Measurements from ENCODE around the gene PIP4K2A.

The PIP4K2A gene

GRCh38 chr10:22641743-22642142 is 72.6 kb downstream of the PIP4K2A start:
- no peak for ATAC-seq
- no peak for TF ChIP-seq BACH2 (CRISPR knock-in tag; IDR thresholded peaks at IDR 0.05; ENCODE audit: borderline replicate concordance)
- TF ChIP-seq, protein P1, sequence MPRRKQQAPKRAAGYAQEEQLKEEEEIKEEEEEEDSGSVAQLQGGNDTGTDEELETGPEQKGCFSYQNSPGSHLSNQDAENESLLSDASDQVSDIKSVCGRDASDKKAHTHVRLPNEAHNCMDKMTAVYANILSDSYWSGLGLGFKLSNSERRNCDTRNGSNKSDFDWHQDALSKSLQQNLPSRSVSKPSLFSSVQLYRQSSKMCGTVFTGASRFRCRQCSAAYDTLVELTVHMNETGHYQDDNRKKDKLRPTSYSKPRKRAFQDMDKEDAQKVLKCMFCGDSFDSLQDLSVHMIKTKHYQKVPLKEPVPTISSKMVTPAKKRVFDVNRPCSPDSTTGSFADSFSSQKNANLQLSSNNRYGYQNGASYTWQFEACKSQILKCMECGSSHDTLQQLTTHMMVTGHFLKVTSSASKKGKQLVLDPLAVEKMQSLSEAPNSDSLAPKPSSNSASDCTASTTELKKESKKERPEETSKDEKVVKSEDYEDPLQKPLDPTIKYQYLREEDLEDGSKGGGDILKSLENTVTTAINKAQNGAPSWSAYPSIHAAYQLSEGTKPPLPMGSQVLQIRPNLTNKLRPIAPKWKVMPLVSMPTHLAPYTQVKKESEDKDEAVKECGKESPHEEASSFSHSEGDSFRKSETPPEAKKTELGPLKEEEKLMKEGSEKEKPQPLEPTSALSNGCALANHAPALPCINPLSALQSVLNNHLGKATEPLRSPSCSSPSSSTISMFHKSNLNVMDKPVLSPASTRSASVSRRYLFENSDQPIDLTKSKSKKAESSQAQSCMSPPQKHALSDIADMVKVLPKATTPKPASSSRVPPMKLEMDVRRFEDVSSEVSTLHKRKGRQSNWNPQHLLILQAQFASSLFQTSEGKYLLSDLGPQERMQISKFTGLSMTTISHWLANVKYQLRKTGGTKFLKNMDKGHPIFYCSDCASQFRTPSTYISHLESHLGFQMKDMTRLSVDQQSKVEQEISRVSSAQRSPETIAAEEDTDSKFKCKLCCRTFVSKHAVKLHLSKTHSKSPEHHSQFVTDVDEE (CRISPR knock-in tag; IDR thresholded peaks at IDR 0.05) = no peak
- TF ChIP-seq PPARA (CRISPR knock-in tag; IDR thresholded peaks at IDR 0.05; ENCODE audit: borderline replicate concordance) = no peak
- no peak for TF ChIP-seq POU6F1 (CRISPR knock-in tag; IDR thresholded peaks at IDR 0.05; ENCODE audit: borderline replicate concordance, low read depth)
- TF ChIP-seq TCF4 (CRISPR knock-in tag; IDR thresholded peaks at IDR 0.05; ENCODE audit: borderline replicate concordance) = no peak
- TF ChIP-seq ZFP3 (CRISPR knock-in tag; IDR thresholded peaks at IDR 0.05) = no peak
- TF ChIP-seq ARNTL (CRISPR knock-in tag; IDR thresholded peaks at IDR 0.05; ENCODE audit: borderline replicate concordance, low read depth) = no peak
- TF ChIP-seq CSDC2 (CRISPR knock-in tag; IDR thresholded peaks at IDR 0.05) = no peak
- TF ChIP-seq, protein P2, sequence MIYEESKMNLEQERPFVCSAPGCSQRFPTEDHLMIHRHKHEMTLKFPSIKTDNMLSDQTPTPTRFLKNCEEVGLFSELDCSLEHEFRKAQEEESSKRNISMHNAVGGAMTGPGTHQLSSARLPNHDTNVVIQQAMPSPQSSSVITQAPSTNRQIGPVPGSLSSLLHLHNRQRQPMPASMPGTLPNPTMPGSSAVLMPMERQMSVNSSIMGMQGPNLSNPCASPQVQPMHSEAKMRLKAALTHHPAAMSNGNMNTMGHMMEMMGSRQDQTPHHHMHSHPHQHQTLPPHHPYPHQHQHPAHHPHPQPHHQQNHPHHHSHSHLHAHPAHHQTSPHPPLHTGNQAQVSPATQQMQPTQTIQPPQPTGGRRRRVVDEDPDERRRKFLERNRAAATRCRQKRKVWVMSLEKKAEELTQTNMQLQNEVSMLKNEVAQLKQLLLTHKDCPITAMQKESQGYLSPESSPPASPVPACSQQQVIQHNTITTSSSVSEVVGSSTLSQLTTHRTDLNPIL (CRISPR knock-in tag; IDR thresholded peaks at IDR 0.05; ENCODE audit: low read depth) = no peak
- no peak for TF ChIP-seq SNAI2 (CRISPR knock-in tag; IDR thresholded peaks at IDR 0.05)
- no peak for TF ChIP-seq ESRRG (CRISPR knock-in tag; IDR thresholded peaks at IDR 0.05)
- TF ChIP-seq RARB (CRISPR knock-in tag; IDR thresholded peaks at IDR 0.05) = no peak
- no peak for TF ChIP-seq PATZ1 (CRISPR knock-in tag; IDR thresholded peaks at IDR 0.05; ENCODE audit: borderline replicate concordance)
- no peak for TF ChIP-seq CSRNP3 (CRISPR knock-in tag; IDR thresholded peaks at IDR 0.05)
- TF ChIP-seq ZNF70 (CRISPR knock-in tag; IDR thresholded peaks at IDR 0.05) = no peak
- no peak for TF ChIP-seq OSR1 (CRISPR knock-in tag; IDR thresholded peaks at IDR 0.05)
- no peak for TF ChIP-seq ZNF565 (CRISPR knock-in tag; conservative IDR thresholded peaks at IDR 0.05; ENCODE audit: low read depth)
- TF ChIP-seq TOX (CRISPR knock-in tag; IDR thresholded peaks at IDR 0.05; ENCODE audit: borderline replicate concordance) = no peak

DNA sequence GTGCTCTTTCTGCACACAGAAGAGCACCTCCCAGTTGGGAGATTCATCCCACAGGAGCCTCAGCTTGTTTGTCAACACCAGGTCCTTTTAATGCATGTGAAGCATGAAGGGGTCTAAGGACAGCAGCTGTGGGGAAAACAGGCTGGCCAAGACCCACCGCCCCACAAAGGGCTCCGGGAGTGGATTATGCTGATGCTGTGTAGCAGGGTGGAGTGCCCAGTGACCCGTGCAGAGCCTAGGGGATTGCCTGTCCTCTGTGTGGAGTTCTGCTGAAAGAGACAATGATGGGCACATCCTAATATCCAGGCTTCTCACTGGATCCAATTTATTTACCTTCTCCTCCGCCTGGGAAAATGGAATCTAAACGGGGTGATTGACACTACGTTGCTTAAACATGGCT is 74.0 kb downstream of the PIP4K2A start:
- TF ChIP-seq, protein P2 (CRISPR knock-in tag; IDR thresholded peaks at IDR 0.05; ENCODE audit: low read depth) = no peak
- TF ChIP-seq ISL1 (CRISPR knock-in tag; IDR thresholded peaks at IDR 0.05) (no peak), ZC3H10 (CRISPR knock-in tag; IDR thresholded peaks at IDR 0.05) (no peak), ZNF565 (CRISPR knock-in tag; conservative IDR thresholded peaks at IDR 0.05; ENCODE audit: low read depth) (no peak), SNAI2 (CRISPR knock-in tag; IDR thresholded peaks at IDR 0.05) (no peak), ARNTL (CRISPR knock-in tag; IDR thresholded peaks at IDR 0.05; ENCODE audit: borderline replicate concordance, low read depth) (no peak), ZFP3 (CRISPR knock-in tag; IDR thresholded peaks at IDR 0.05) (no peak), ESRRG (CRISPR knock-in tag; IDR thresholded peaks at IDR 0.05) (no peak), RARB (CRISPR knock-in tag; IDR thresholded peaks at IDR 0.05) (no peak), PPARA (CRISPR knock-in tag; IDR thresholded peaks at IDR 0.05; ENCODE audit: borderline replicate concordance) (no peak), ZNF70 (CRISPR knock-in tag; IDR thresholded peaks at IDR 0.05) (no peak), TOX (CRISPR knock-in tag; IDR thresholded peaks at IDR 0.05; ENCODE audit: borderline replicate concordance) (no peak), OSR1 (CRISPR knock-in tag; IDR thresholded peaks at IDR 0.05) (no peak), CSRNP3 (CRISPR knock-in tag; IDR thresholded peaks at IDR 0.05) (no peak), CSDC2 (CRISPR knock-in tag; IDR thresholded peaks at IDR 0.05) (no peak), ZFP30 (CRISPR knock-in tag; IDR thresholded peaks at IDR 0.05) (no peak)
- no peak for ATAC-seq

Measured in SK-N-SH treated with all-trans-retinoic acid at 6 μM for 48 hours (cell line).